HEK293T (cell line): ENCODE data around the gene EGFLAM.

Experiments
- FOXK2 ChIP-seq: fragments of 450-650 bp; IDR thresholded peaks from 2 replicates; pipeline ENCODE4 v1.6.1; 2016; ENCODE audit warnings: mild to moderate bottlenecking
- FOXM1 ChIP-seq: fragments of 450-650 bp; IDR thresholded peaks from 2 replicates; pipeline ENCODE4 v1.6.1; 2017; ENCODE audit warnings: mild to moderate bottlenecking, borderline replicate concordance
- L3MBTL2 ChIP-seq: fragments of 450-650 bp; conservative IDR thresholded peaks from 2 replicates; pipeline ENCODE4 v1.6.1; 2016; ENCODE audit warnings: mild to moderate bottlenecking
- LEF1 ChIP-seq: fragments of 450-650 bp; IDR thresholded peaks from 2 replicates; pipeline ENCODE4 v1.6.1; 2017; ENCODE audit warnings: mild to moderate bottlenecking, borderline replicate concordance
- SP1 ChIP-seq: fragments of 450-650 bp; IDR thresholded peaks from 2 replicates; pipeline ENCODE4 v1.6.1; 2017
- SUZ12 ChIP-seq: fragments of 450-650 bp; IDR thresholded peaks from 2 replicates; pipeline ENCODE4 v1.6.1; 2016; ENCODE audit warnings: mild to moderate bottlenecking

DNA sequence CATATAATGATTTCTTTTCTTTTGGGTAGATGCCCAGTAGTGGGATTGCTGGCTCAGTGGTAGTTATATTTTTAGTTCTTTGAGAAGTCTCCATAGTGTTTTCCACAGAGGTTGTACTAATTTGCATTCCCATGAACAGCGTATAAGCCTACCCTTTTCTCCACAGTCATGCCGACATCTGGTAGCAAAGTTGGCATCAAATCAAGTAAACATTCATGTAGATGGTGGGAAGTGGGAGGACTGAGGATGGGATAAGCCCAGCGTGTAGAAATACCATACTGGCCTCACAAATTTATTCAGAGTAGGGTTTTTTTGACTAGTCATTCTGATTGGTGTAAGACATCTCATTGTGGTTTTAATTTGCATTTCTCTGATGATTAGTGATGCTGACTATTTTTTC, 115.4 kb downstream of the EGFLAM start:
- TF ChIP-seq SP1 (no peak), FOXM1 (no peak), FOXK2 (no peak), LEF1 (no peak), SUZ12 (no peak), L3MBTL2 (no peak)
